ENCODE results near the gene CERS1.

Gene CERS1

GRCh38 chr19:18862976-18863842 lies 32.7 kb downstream of the CERS1 start:
- TF ChIP-seq ZNF565 (CRISPR knock-in tag; conservative IDR thresholded peaks at IDR 0.05; ENCODE audit: low read depth) (no peak), CSRNP3 (CRISPR knock-in tag; IDR thresholded peaks at IDR 0.05) (no peak), ZC3H10 (CRISPR knock-in tag; IDR thresholded peaks at IDR 0.05) (no peak), POU6F1 (CRISPR knock-in tag; IDR thresholded peaks at IDR 0.05; ENCODE audit: borderline replicate concordance, low read depth) (no peak), ESRRG (CRISPR knock-in tag; IDR thresholded peaks at IDR 0.05) (no peak), GLIS3 (CRISPR knock-in tag; IDR thresholded peaks at IDR 0.05) (no peak), CSDC2 (CRISPR knock-in tag; IDR thresholded peaks at IDR 0.05) (no peak), ARNTL (CRISPR knock-in tag; IDR thresholded peaks at IDR 0.05; ENCODE audit: borderline replicate concordance, low read depth) (no peak), PATZ1 (CRISPR knock-in tag; IDR thresholded peaks at IDR 0.05; ENCODE audit: borderline replicate concordance) (no peak), ZFP3 (CRISPR knock-in tag; IDR thresholded peaks at IDR 0.05) (no peak), ZNF8 (CRISPR knock-in tag; IDR thresholded peaks at IDR 0.05) (no peak), OSR1 (CRISPR knock-in tag; IDR thresholded peaks at IDR 0.05) (no peak)
- ATAC-seq = no peak

- ATAC-seq = no peak
- no peak for TF ChIP-seq ZC3H10 (CRISPR knock-in tag; IDR thresholded peaks at IDR 0.05)
- TF ChIP-seq TOX (CRISPR knock-in tag; IDR thresholded peaks at IDR 0.05; ENCODE audit: borderline replicate concordance) = no peak
- no peak for TF ChIP-seq ISL1 (CRISPR knock-in tag; IDR thresholded peaks at IDR 0.05)
- TF ChIP-seq ARNTL (CRISPR knock-in tag; IDR thresholded peaks at IDR 0.05; ENCODE audit: borderline replicate concordance, low read depth) = no peak
- no peak for TF ChIP-seq POU6F1 (CRISPR knock-in tag; IDR thresholded peaks at IDR 0.05; ENCODE audit: borderline replicate concordance, low read depth)
- no peak for TF ChIP-seq RARB (CRISPR knock-in tag; IDR thresholded peaks at IDR 0.05)
- TF ChIP-seq ZNF565 (CRISPR knock-in tag; conservative IDR thresholded peaks at IDR 0.05; ENCODE audit: low read depth) = no peak
- TF ChIP-seq BACH2 (CRISPR knock-in tag; IDR thresholded peaks at IDR 0.05; ENCODE audit: borderline replicate concordance) = no peak
- no peak for TF ChIP-seq ZNF70 (CRISPR knock-in tag; IDR thresholded peaks at IDR 0.05)
- no peak for TF ChIP-seq GLIS3 (CRISPR knock-in tag; IDR thresholded peaks at IDR 0.05)
- TF ChIP-seq PPARA (CRISPR knock-in tag; IDR thresholded peaks at IDR 0.05; ENCODE audit: borderline replicate concordance) = no peak
- TF ChIP-seq TSHZ2 (CRISPR knock-in tag; IDR thresholded peaks at IDR 0.05) = no peak
- TF ChIP-seq PATZ1 (CRISPR knock-in tag; IDR thresholded peaks at IDR 0.05; ENCODE audit: borderline replicate concordance) = no peak
- TF ChIP-seq SNAI2 (CRISPR knock-in tag; IDR thresholded peaks at IDR 0.05) = no peak
Measured at GRCh38 chr19:18861917-18862316, 34.0 kb downstream of the CERS1 start.
